Activated naive CD4-positive, alpha-beta T cell treated with anti-CD3 and anti-CD28 coated beads, Interleukin-2, amount 50 U/mL, for 72 hours (primary cell): ENCODE data around the gene HEATR9. TPM values are rescaled to one million over a fixed set of nuclear protein-coding genes. Genes with fewer than 3 reads are reported as not detected.

Source experiments
- ATAC-seq, 2 donors: fragments of 150-1000 bp; cut with Tn5 transposase; 2 replicates each; pipeline ENCODE4 v1.10.0; 2021; ENCODE audit warnings: mild to moderate bottlenecking in 2 of 2, moderate library complexity in 2 of 2
- DNase-seq, 2 donors: peaks; one replicate each; pipeline ENCODE4 v3.0.0; 2021 to 2022; ENCODE audit warnings: low spot score in 2 of 2
- H3K27ac Mint-ChIP-seq, 2 donors: one replicate each; pipeline ENCODE4 v1.8.0; 2022; ENCODE audit warnings: mild to moderate bottlenecking in 2 of 2, mixed read lengths in 2 of 2
- H3K36me3 Mint-ChIP-seq, 2 donors: one replicate each; pipeline ENCODE4 v1.8.0; 2022; ENCODE audit warnings: mixed read lengths in 2 of 2
- H3K9me3 Mint-ChIP-seq, 2 donors: one replicate each; pipeline ENCODE4 v1.8.0; 2022; ENCODE audit warnings: mixed read lengths in 2 of 2
- total RNA-seq, 2 donors: library from RNA; stranded (reverse); gene quantifications; one replicate each; pipeline ENCODE4 v1.2.3, GENCODE V29; 2022

Gene HEATR9
- total RNA-seq, 2 donors from 2014 or later = not detected

DNA sequence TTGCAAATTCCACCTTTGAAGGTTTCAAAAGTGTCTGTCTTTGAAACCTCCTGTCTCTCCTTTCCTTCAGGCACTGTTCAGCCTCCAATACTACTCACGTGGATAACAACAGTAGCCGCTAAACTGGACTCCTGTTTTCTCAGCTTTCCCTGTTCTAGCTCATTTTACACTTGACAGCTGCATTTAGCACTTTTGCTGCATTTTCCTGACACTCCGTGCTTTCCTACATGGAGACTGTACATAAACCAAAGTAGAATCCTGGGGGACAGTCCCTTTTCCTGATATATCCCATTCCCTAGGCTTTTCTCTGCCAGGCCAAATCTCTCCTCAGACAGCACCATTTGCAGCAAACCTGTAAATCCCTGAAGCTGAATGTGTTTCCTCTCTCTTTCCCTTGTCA, 7.8 kb upstream of the HEATR9 start:
- no peaks in the 10 kb centered on the region for H3K9me3 Mint-ChIP-seq
- no peak overlapping the region for H3K27ac Mint-ChIP-seq
- H3K36me3 Mint-ChIP-seq = no peaks in the 10 kb centered on the region
- ATAC-seq (no peak), DNase-seq (no peak)

DNA sequence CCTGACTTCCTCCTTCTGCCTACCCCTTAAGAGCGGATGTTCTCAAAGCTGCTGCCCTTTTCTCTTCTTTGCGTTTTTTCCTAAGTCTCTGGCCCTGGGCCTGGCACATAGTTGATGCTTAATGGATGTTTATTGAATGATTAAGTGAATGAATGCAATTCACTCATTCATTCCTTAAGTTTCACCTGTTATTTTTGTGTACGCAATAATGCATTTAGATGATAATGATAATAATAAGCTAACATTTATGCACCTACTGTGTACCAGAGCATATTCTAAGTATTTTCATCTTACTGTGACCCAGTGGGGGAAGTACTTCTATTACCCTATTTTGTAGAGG, 7.1 kb upstream of the HEATR9 start:
- H3K27ac Mint-ChIP-seq = peak overlapping the region; percentile 62 to 68
- H3K36me3 Mint-ChIP-seq = no peaks in the 10 kb centered on the region
- ATAC-seq (no peak), DNase-seq (no peak)
- no peaks in the 10 kb centered on the region for H3K9me3 Mint-ChIP-seq

GRCh38 chr17:35875072-35875799, 6.5 kb upstream of the HEATR9 start:
- Mint-ChIP-seq H3K27ac (peak overlapping the region; percentile 62 to 68), H3K9me3 (no peaks in the 10 kb centered on the region), H3K36me3 (no peaks in the 10 kb centered on the region)
- no peak for ATAC-seq
- DNase-seq = no peak

DNA sequence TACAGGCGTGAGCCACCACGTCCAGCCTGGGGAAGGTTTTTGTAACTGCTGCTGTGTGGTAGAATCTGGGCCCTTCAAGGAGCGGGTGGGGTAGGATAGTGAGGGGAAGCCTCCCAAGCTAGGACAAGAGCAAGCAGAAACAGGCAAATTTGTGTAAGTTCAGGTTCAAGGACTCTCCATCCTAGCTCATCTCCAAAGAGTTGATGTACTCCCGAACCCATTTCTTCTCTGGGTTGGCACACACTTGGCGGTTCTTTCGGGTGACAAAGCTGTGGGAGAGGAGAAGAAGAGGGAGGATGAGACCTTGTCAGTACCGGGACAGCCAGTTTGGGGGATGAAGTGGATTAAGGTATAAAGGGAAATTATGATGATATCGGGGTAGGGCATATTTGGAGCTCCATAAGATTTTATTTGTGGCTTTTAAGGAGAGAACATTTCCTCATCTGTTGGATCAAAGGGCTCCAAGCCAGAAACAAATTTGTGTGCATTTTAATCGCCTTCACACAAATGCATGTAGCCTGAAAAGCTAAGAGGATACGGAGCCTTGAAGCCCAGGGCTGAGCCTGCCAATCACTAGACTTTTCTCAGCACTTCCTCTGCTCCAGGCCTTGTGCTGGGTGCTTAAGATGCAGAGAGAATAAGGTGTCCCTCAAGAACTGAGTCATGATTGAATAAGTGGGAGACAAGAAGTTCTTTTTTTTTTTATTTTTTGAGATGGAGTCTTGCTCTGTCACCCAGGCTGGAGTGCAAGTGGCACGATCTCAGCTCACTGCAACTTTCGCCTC, 3.7 kb upstream of the HEATR9 start:
- Mint-ChIP-seq H3K36me3 (no peaks in the 10 kb centered on the region), H3K9me3 (no peaks in the 10 kb centered on the region), H3K27ac (no peak overlapping the region)
- DNase-seq (no peak), ATAC-seq (no peak)

DNA sequence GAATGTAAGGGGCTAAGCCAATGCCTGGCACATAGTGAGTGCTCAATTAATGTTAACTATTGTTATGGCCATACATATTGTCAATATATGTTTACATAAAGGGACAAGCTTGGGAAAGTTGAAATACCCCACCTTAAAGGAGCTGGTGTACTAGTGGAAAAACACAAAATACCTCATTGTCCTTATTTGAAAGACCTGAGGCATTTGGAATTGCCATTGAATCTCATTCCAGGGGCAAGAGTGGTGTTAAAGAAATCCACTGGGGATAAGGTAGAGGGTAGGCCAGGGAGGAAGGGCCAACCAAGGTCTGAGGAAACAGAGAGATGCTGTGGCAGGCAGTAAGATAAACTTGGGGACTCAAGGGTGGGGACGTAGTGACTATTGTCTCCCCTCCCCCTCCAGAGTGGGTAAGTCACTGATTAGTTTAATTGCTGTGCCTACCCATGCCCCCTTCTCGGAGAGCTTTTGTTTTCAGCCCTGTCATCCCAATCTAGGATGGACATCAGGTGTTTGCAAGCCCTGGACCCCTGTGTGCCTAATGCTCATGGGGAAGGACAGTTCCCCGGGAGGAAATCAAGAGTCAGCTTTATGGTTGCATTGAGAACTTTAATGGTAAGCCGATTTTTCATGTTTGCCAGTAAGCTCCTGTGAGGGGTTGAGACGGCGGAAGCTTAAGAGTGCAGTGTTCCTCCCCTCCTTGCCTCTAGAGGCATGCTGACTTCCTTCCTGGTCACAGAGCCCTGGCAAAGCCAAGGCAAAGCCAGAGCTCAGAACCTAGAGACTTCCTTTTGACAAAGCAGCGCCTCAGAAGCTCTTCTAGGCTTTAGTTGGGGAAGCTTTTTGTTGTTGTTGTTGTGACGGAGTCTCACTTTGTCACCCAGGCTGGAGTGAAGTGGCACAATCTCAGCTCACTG, 2.5 kb upstream of the HEATR9 start:
- Mint-ChIP-seq H3K9me3 (no peaks in the 10 kb centered on the region), H3K27ac (peak overlapping the region in 1 of 2 donors; percentile 3), H3K36me3 (no peaks in the 10 kb centered on the region)
- ATAC-seq (peak; percentile 60 to 70), DNase-seq (no peak)

GRCh38 chr17:35867574-35867973, 1.1 kb downstream of the HEATR9 start:
- H3K9me3 Mint-ChIP-seq = no peaks in the 10 kb centered on the region
- no peaks in the 10 kb centered on the region for H3K36me3 Mint-ChIP-seq
- ATAC-seq (no peak), DNase-seq (no peak)
- no peak overlapping the region for H3K27ac Mint-ChIP-seq

DNA sequence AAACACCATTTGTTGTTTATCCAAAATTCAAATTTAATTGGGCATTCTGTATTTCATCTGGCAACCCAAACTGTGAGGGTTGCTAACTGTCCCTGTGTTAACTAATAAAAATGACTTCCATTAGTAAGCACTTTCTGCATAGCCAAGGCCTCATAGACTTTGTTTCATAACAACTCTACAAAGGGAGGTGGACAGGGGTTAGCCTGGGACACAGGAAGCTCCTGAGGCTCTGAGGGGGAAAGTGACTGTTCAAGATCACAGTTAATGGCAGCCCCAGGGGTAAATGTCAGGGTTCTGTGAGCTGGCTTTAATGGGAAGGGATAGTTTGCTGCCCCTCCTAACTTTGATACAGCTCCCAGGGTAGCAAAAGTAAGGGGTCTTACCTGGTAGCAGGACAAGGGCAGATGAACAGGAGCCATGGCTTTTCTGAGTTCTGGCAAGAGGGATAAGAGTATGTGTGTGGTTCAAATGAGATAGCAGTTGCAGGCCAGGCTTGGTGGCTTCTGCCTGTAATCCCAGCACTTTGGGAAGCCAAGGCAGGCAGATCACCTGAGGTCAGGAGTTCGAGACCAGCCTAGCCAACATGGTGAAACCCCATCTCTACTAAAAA, 2.2 kb downstream of the HEATR9 start:
- DNase-seq (no peak), ATAC-seq (no peak)
- H3K9me3 Mint-ChIP-seq = no peaks in the 10 kb centered on the region
- no peaks in the 10 kb centered on the region for H3K36me3 Mint-ChIP-seq
- H3K27ac Mint-ChIP-seq = peak overlapping the region in 1 of 2 donors; percentile 67

GRCh38 chr17:35865412-35866340, 3.0 kb downstream of the HEATR9 start:
- Mint-ChIP-seq H3K9me3 (no peaks in the 10 kb centered on the region), H3K27ac (peak overlapping the region; percentile 50 to 67), H3K36me3 (no peaks in the 10 kb centered on the region)
- DNase-seq = no peak
- ATAC-seq = peak; percentile 55 to 72

DNA sequence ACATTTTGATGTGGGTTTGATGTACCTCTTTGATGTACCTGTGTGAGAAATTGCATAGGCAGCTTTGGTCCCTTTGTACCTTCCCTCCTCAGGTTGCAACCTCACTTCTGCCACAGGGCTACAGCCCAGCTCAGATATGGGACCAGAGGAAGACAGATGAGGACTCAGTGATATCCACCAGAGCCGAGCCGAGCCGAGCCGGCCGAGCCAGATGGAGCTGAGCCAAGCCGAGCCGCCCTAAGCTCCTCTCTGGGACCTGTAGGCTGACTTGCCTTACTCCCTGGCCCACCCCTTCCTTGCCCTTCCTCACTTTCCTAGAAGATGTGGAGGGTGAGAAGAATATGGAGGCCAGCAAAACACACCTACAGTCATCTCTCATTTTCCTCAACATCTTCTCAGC, 3.8 kb downstream of the HEATR9 start:
- no peak overlapping the region for H3K27ac Mint-ChIP-seq
- ATAC-seq = no peak
- no peaks in the 10 kb centered on the region for H3K9me3 Mint-ChIP-seq
- H3K36me3 Mint-ChIP-seq = no peaks in the 10 kb centered on the region
- DNase-seq = no peak

- DNase-seq (no peak), ATAC-seq (peak in 1 of 2 donors; percentile 75)
- peak overlapping the region in 1 of 2 donors; percentile 88 for H3K27ac Mint-ChIP-seq
- H3K9me3 Mint-ChIP-seq = no peaks in the 10 kb centered on the region
- no peaks in the 10 kb centered on the region for H3K36me3 Mint-ChIP-seq
Observed at GRCh38 chr17:35856603-35857002, 12.1 kb downstream of the HEATR9 start.

GRCh38 chr17:35855965-35856364, 12.7 kb downstream of the HEATR9 start:
- no peak for ATAC-seq
- Mint-ChIP-seq H3K36me3 (no peaks in the 10 kb centered on the region), H3K9me3 (no peaks in the 10 kb centered on the region), H3K27ac (peak overlapping the region in 1 of 2 donors; percentile 57)
- DNase-seq = no peak

- ATAC-seq (peak; percentile 78 to 79), DNase-seq (peak in 1 of 2 donors; percentile 58)
- Mint-ChIP-seq H3K27ac (peak overlapping the region in 1 of 2 donors; percentile 85), H3K36me3 (peaks cover 9 to 10% of the 10 kb centered on the region in 2 donors), H3K9me3 (no peaks in the 10 kb centered on the region)
Observed at GRCh38 chr17:35849469-35850348, 19.0 kb downstream of the HEATR9 start.

DNA sequence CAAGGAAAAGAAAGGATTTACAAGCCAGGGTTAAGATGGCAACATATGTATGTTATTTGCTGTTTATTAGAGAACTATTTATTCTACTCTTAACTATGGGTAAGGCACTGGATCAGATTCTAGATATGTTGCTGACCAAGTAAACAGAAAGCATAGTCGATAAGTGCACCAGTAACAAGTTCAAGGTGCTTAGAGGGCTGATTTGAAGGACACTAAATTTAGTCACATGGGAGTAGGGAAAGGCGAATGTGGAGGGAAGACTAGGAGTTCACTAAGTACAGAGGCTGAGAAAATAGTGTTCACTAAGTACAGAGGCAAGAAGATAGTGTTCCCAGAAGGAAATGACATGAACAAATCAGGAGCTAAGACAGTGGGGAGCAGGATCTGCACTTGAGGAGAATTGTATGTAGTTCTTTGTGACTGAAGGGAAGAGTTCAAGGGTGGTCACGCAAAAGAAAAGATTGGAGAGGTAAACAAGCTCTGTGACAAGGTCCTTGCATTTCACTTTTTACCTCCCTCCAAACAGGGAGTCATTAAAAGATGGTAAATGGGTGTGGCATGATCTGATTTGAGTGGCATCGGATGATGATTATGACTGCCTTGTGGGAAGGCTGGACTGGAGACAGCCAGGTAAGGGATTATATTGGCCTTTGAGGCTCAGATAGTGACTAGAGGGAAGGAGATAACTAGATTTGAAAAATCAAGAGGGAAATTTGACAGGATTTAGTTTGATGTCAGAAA, 20.9 kb downstream of the HEATR9 start:
- H3K9me3 Mint-ChIP-seq = no peaks in the 10 kb centered on the region
- peaks cover 18 to 27% of the 10 kb centered on the region in 2 donors for H3K36me3 Mint-ChIP-seq
- peak overlapping the region in 1 of 2 donors; percentile 2 for H3K27ac Mint-ChIP-seq
- DNase-seq (no peak), ATAC-seq (no peak)

- no peak for ATAC-seq
- Mint-ChIP-seq H3K9me3 (no peaks in the 10 kb centered on the region), H3K27ac (no peak overlapping the region), H3K36me3 (peaks cover 18 to 27% of the 10 kb centered on the region in 2 donors)
- no peak for DNase-seq
Observed at GRCh38 chr17:35847006-35847405, 21.7 kb downstream of the HEATR9 start.
